Endothelial cell of umbilical vein (primary cell): ENCODE data around the gene TGFBR3. TPM values are rescaled to one million over a fixed set of nuclear protein-coding genes. Genes with fewer than 3 reads are reported as not detected.

Experiments
- BruUV-seq: library from RNA; stranded (reverse); fragments of 400-500 nt; replicated peaks from 2 replicates; lab custom pipeline; 2021; lab: Mats Ljungman, UMichigan
- CTCF ChIA-PET: fragments of 300-600, 350-600 bp; sonication (Branson Sonifier 250); formaldehyde crosslinking; loops from one replicate; lab custom pipeline; 2021; ENCODE audit warnings: antibody characterized with exemption, inconsistent platforms; lab: Charles Lee
- POLR2A ChIA-PET: fragments of 300-600, 350-600 bp; sonication (Branson Sonifier 250); formaldehyde crosslinking; loops from one replicate; lab custom pipeline; 2021; ENCODE audit warnings: antibody characterized with exemption, inconsistent platforms; lab: Charles Lee
- DNase-seq: peaks from one replicate; pipeline ENCODE4 v3.0.0-alpha.2; 2011; ENCODE audit warnings: low read depth, low spot score
- FAIRE-seq: peaks from 2 replicates; lab custom pipeline; 2011; peaks lifted over from hg19 to GRCh38; lab: Jason Lieb, UNC
- H2AFZ ChIP-seq: 2 replicates; pipeline ENCODE4 v1.6.0; 2012; ENCODE audit warnings: low read depth, low read length, control low read depth, inconsistent platforms
- H3K27ac ChIP-seq: 2 replicates; pipeline ENCODE4 v1.5.1; 2011; ENCODE audit warnings: low read depth, mild to moderate bottlenecking, control low read depth, low read length, moderate library complexity; ENCODE audit not compliant: insufficient read depth
- H3K27me3 ChIP-seq, 2 experiments: 2 replicates each; pipeline versions ENCODE4 v1.6.0 to v1.6.1; 2011; ENCODE audit warnings: low read length in 2 of 2, mixed read lengths in 1 of 2; ENCODE audit not compliant: control insufficient read depth in 2 of 2, insufficient read depth in 2 of 2
- H3K36me3 ChIP-seq, 2 experiments: 2 replicates in 1 of 2; 3 replicates in 1 of 2; pipeline ENCODE4 v1.5.1; 2011; ENCODE audit warnings: low read length in 2 of 2, mild to moderate bottlenecking in 1 of 2, moderate library complexity in 1 of 2; ENCODE audit not compliant: control insufficient read depth in 2 of 2, insufficient read depth in 2 of 2; ENCODE audit errors: extremely low read depth in 1 of 2
- H3K4me1 ChIP-seq: 3 replicates; pipeline ENCODE4 v1.5.1; 2011; ENCODE audit warnings: mild to moderate bottlenecking, low read length; ENCODE audit not compliant: control insufficient read depth, insufficient read depth; ENCODE audit errors: extremely low read depth
- H3K4me2 ChIP-seq: 2 replicates; pipeline ENCODE4 v1.6.1; 2011; ENCODE audit warnings: low read length, control low read depth, mixed read lengths; ENCODE audit not compliant: insufficient read depth
- H3K4me3 ChIP-seq, 3 experiments: fragments of 200-600 bp in 1 of 3; sonication (generic), shearing (Covaris generic) in 1 of 3; replicated peaks in 1 of 3; 2 replicates each; pipeline ENCODE4 v1.5.1; 2011 to 2016; ENCODE audit warnings: control low read depth in 3 of 3, low read length in 3 of 3, mild to moderate bottlenecking in 2 of 3, inconsistent platforms in 1 of 3, low read depth in 1 of 3, moderate library complexity in 1 of 3; ENCODE audit not compliant: insufficient read depth in 1 of 3
- H3K79me2 ChIP-seq: 2 replicates; pipeline ENCODE4 v1.6.0; 2012; ENCODE audit warnings: low read length, inconsistent platforms; ENCODE audit not compliant: control insufficient read depth, insufficient read depth
- H3K9ac ChIP-seq: replicated peaks from 2 replicates; pipeline ENCODE3; 2011; ENCODE audit warnings: low read length, control low read depth; ENCODE audit not compliant: insufficient read depth; ENCODE audit errors: extremely low read depth
- H3K9me1 ChIP-seq: replicated peaks from 3 replicates; pipeline ENCODE4 v1.6.0; 2011; ENCODE audit warnings: mild to moderate bottlenecking, low read length; ENCODE audit not compliant: control insufficient read depth, insufficient read depth; ENCODE audit errors: extremely low read depth
- H3K9me3 ChIP-seq: replicated peaks from 2 replicates; pipeline ENCODE4 v1.5.1; 2012; ENCODE audit warnings: low read length, inconsistent platforms; ENCODE audit not compliant: control insufficient read depth, insufficient read depth
- H4K20me1 ChIP-seq: replicated peaks from 2 replicates; pipeline ENCODE3; 2011; ENCODE audit warnings: mild to moderate bottlenecking, low read length; ENCODE audit not compliant: control insufficient read depth, insufficient read depth; ENCODE audit errors: extremely low read depth
- EZH2 ChIP-seq: IDR thresholded peaks from 2 replicates; pipeline ENCODE4 v1.6.1; 2012; ENCODE audit warnings: borderline replicate concordance, low read depth, mild to moderate bottlenecking, moderate library complexity, low read length, inconsistent platforms; ENCODE audit not compliant: severe bottlenecking
- FOS ChIP-seq: IDR thresholded peaks from 2 replicates; pipeline ENCODE4 v1.6.1; 2011; ENCODE audit warnings: mild to moderate bottlenecking, low read length, moderate library complexity, borderline replicate concordance; ENCODE audit not compliant: insufficient read depth
- GATA2 ChIP-seq: IDR thresholded peaks from 2 replicates; pipeline ENCODE4 v1.7.0; 2011; ENCODE audit warnings: low read depth, mild to moderate bottlenecking, moderate library complexity, mixed read lengths, low read length; ENCODE audit not compliant: insufficient read length, insufficient read depth
- JUN ChIP-seq: IDR thresholded peaks from 2 replicates; pipeline ENCODE4 v1.6.1; 2011; ENCODE audit warnings: borderline replicate concordance, low read depth; ENCODE audit not compliant: insufficient read length, insufficient read depth
- MYC ChIP-seq: IDR thresholded peaks from one replicate; pipeline ENCODE4 v1.6.1; 2011; ENCODE audit warnings: mild to moderate bottlenecking, low read depth, low read length
- POLR2A ChIP-seq: IDR thresholded peaks from 2 replicates; pipeline ENCODE4 v1.6.1; 2012; ENCODE audit warnings: low read depth, mild to moderate bottlenecking, control low read depth, low read length
- POLR2AphosphoS5 ChIP-seq: IDR thresholded peaks from 2 replicates; pipeline ENCODE4 v1.6.1; 2012; ENCODE audit warnings: low read depth, mild to moderate bottlenecking, control low read depth, low read length, moderate library complexity; ENCODE audit not compliant: insufficient read depth
- dilution Hi-C: fragments of 300-500 bp; cut with MboI; formaldehyde crosslinking; loops from one replicate; pipeline ENCODE4 v1.15.0; 2019; ENCODE audit warnings: low sequenced_read_pairs; ENCODE audit not compliant: extremely low pct_ligation_motif_present
- intact Hi-C: fragments of 100-400 bp; cut with micrococcal nuclease; formaldehyde crosslinking; loops from one replicate; pipeline ENCODE4 v1.10.0; 2022
- polyA plus RNA-seq, 4 experiments: library from polyadenylated mRNA; depleted of rRNA in 3 of 4; stranded (reverse) in 3 of 4; unstranded in 1 of 4; fragments of >200 nt; gene quantifications; 2 replicates each; pipeline versions ENCODE4 v1.2.1 to v1.2.3, GENCODE V29; 2011 to 2012; ENCODE audit warnings: missing spikeins in 1 of 4
- total RNA-seq: library from RNA; stranded (reverse); gene quantifications from 2 replicates; pipeline ENCODE4 v1.2.3, GENCODE V29; 2021
- TF ChIP-seq, protein P1 (sequence below): IDR thresholded peaks from 2 replicates; pipeline ENCODE4 v1.6.1; 2011; ENCODE audit not compliant: insufficient read depth, insufficient read length
- TF ChIP-seq, protein P2 (sequence below), 2 donors: IDR thresholded peaks; 1 replicate in 1 of 2; 2 replicates in 1 of 2; pipeline ENCODE4 v1.5.1; 2011; ENCODE audit warnings: low read length in 2 of 2, mild to moderate bottlenecking in 2 of 2, moderate library complexity in 2 of 2, control low read depth in 1 of 2, inconsistent platforms in 1 of 2, low read depth in 1 of 2; ENCODE audit not compliant: insufficient read depth in 1 of 2; ENCODE audit errors: extremely low read depth in 1 of 2

Gene TGFBR3
- total and polyA plus RNA-seq, 2 donors (not counting 3 experiments of a cell fraction or from before 2014, with no cell fraction given), result 8.0 to 13.4 TPM

DNA sequence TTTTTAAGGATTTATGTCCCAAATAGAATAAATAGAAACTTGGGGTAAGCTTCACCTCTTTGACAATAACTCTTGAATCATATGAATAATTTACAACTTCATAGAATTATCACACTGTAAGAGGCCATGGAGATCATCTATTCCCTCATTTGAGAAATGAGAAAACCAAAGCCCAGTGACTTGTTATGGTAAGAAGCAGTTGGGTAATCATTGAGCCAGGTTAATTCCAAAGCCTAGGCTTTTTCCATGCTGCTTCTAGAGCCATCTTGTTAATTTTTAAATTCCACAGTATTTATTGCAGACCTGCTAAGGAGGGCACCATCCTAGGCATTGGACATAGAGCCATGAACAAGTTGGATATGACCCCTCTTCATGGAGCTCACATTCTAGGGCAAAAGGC lies 224.8 kb downstream of the TGFBR3 start:
- H3K27me3 ChIP-seq, result peaks cover 4 to 16% of the 10 kb centered on the region in 2 experiments
- no peak overlapping the region for H3K4me3 ChIP-seq
- H3K9me1 ChIP-seq, result no peaks in the 10 kb centered on the region
- H4K20me1 ChIP-seq, result no peaks in the 10 kb centered on the region
- H3K79me2 ChIP-seq, result no peaks in the 10 kb centered on the region
- ChIA-PET CTCF (no interaction called here), POLR2A (no interaction called here)
- H2AFZ ChIP-seq, result no peak overlapping the region
- DNase-seq (no peak), FAIRE-seq (no peak)
- H3K9me3 ChIP-seq, result no peaks in the 10 kb centered on the region
- no peak overlapping the region for H3K27ac ChIP-seq
- intact Hi-C loops (no loop called here), dilution Hi-C loops (no loop called here)
- no peak overlapping the region for H3K9ac ChIP-seq
- no peaks in the 10 kb centered on the region for H3K4me1 ChIP-seq
- no peak for TF ChIP-seq EZH2
- TF ChIP-seq GATA2, result no peak
- TF ChIP-seq MYC, result no peak
- no peak for TF ChIP-seq POLR2AphosphoS5
- no peak for TF ChIP-seq POLR2A
- TF ChIP-seq, protein P1, sequence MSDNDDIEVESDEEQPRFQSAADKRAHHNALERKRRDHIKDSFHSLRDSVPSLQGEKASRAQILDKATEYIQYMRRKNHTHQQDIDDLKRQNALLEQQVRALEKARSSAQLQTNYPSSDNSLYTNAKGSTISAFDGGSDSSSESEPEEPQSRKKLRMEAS, result no peak
- TF ChIP-seq JUN, result no peak
- no peak for TF ChIP-seq FOS
- no peak overlapping the region for H3K4me2 ChIP-seq
- H3K36me3 ChIP-seq, result no peaks in the 10 kb centered on the region
- no TSS peak for BruUV-seq

DNA sequence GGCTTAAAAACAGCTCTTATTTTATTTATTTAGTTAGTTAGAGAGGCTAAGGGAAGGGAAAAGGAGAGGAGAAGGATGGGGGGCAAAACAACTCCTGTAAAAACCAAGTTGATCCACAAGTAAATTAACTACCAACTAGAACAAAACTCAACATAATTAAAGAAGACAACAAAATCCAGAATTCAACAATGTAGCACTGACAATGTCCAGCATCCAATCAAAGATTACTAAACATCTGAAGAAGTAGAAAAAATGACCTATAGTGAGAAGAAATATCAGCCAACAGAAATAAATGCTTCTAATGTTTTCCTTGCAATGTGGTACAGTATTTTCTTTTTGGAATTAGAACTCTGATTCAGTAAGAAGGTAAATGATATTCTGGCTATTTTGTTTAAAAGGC lies 225.2 kb downstream of the TGFBR3 start:
- DNase-seq, result no peak
- Histone ChIP-seq H3K79me2 (no peaks in the 10 kb centered on the region), H3K36me3 (no peaks in the 10 kb centered on the region), H3K4me1 (no peaks in the 10 kb centered on the region), H3K9ac (no peak overlapping the region), H3K9me3 (no peaks in the 10 kb centered on the region), H3K9me1 (no peaks in the 10 kb centered on the region), H2AFZ (no peak overlapping the region), H4K20me1 (no peaks in the 10 kb centered on the region), H3K4me2 (no peak overlapping the region), H3K4me3 (no peak overlapping the region), H3K27me3 (peaks cover 4 to 16% of the 10 kb centered on the region in 2 experiments), H3K27ac (no peak overlapping the region)
- TF ChIP-seq EZH2, result no peak
- TF ChIP-seq GATA2, result no peak
- TF ChIP-seq, protein P2, sequence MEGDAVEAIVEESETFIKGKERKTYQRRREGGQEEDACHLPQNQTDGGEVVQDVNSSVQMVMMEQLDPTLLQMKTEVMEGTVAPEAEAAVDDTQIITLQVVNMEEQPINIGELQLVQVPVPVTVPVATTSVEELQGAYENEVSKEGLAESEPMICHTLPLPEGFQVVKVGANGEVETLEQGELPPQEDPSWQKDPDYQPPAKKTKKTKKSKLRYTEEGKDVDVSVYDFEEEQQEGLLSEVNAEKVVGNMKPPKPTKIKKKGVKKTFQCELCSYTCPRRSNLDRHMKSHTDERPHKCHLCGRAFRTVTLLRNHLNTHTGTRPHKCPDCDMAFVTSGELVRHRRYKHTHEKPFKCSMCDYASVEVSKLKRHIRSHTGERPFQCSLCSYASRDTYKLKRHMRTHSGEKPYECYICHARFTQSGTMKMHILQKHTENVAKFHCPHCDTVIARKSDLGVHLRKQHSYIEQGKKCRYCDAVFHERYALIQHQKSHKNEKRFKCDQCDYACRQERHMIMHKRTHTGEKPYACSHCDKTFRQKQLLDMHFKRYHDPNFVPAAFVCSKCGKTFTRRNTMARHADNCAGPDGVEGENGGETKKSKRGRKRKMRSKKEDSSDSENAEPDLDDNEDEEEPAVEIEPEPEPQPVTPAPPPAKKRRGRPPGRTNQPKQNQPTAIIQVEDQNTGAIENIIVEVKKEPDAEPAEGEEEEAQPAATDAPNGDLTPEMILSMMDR (IDR thresholded peaks at IDR 0.05; ENCODE audit: extremely low read depth in 1 of 2, insufficient read depth in 1 of 2, low read depth in 1 of 2, low read length in 2 of 2), result no peak
- TF ChIP-seq, protein P1, result no peak
- no peak for TF ChIP-seq MYC
- TF ChIP-seq FOS, result no peak
- no peak for TF ChIP-seq POLR2A
- no peak for TF ChIP-seq POLR2AphosphoS5
- TF ChIP-seq JUN, result no peak
- ChIA-PET POLR2A (no interaction called here), CTCF (no interaction called here)
- intact Hi-C loops, result no loop called here
- dilution Hi-C loops, result no loop called here
- BruUV-seq, result no TSS peak
- FAIRE-seq, result no peak
